Measurements from ENCODE around the gene KRT86. TPM values are rescaled to one million over a fixed set of nuclear protein-coding genes. Genes with fewer than 3 reads are reported as not detected.

KRT86 gene
- total RNA-seq, 2 donors from 2014 or later: 0.56 to 2.1 TPM

- no peak for ATAC-seq (replicated peaks)
- H3K27ac Mint-ChIP-seq: no peak overlapping the region
- no peaks in the 10 kb centered on the region for H3K9me3 Mint-ChIP-seq
- no peaks in the 10 kb centered on the region for H3K36me3 Mint-ChIP-seq (ENCODE audit: low read depth)
- no peaks in the 10 kb centered on the region for H3K4me1 Mint-ChIP-seq
- peaks cover 23% of the 10 kb centered on the region for H3K27me3 Mint-ChIP-seq
- no peak overlapping the region for H3K4me3 Mint-ChIP-seq
Observed at GRCh38 chr12:52264435-52264825, 10.0 kb upstream of the KRT86 start.

- Mint-ChIP-seq H3K9me3 (no peaks in the 10 kb centered on the region), H3K4me3 (no peak overlapping the region), H3K4me1 (no peaks in the 10 kb centered on the region), H3K27ac (no peak overlapping the region), H3K27me3 (peaks cover 15% of the 10 kb centered on the region), H3K36me3 (ENCODE audit: low read depth) (no peaks in the 10 kb centered on the region)
- ATAC-seq (replicated peaks): no peak
Observed at GRCh38 chr12:52266514-52266913, 7.9 kb upstream of the KRT86 start.

GRCh38 chr12:52267266-52267665, 7.2 kb upstream of the KRT86 start:
- no peak for ATAC-seq (replicated peaks)
- Mint-ChIP-seq H3K9me3 (no peaks in the 10 kb centered on the region), H3K4me1 (no peaks in the 10 kb centered on the region), H3K27ac (peak overlapping the region; percentile 23), H3K27me3 (peaks cover 14% of the 10 kb centered on the region), H3K36me3 (ENCODE audit: low read depth) (no peaks in the 10 kb centered on the region), H3K4me3 (no peak overlapping the region)

- Mint-ChIP-seq H3K4me1 (no peaks in the 10 kb centered on the region), H3K27ac (peak overlapping the region; percentile 23), H3K4me3 (no peak overlapping the region), H3K9me3 (no peaks in the 10 kb centered on the region), H3K36me3 (ENCODE audit: low read depth) (no peaks in the 10 kb centered on the region), H3K27me3 (peaks cover 14% of the 10 kb centered on the region)
- ATAC-seq (replicated peaks): no peak
Observed at GRCh38 chr12:52267699-52268098, 6.7 kb upstream of the KRT86 start.

GRCh38 chr12:52268212-52268611, 6.2 kb upstream of the KRT86 start:
- no peaks in the 10 kb centered on the region for H3K36me3 Mint-ChIP-seq (ENCODE audit: low read depth)
- H3K27ac Mint-ChIP-seq: no peak overlapping the region
- H3K9me3 Mint-ChIP-seq: no peaks in the 10 kb centered on the region
- H3K27me3 Mint-ChIP-seq: peaks cover 14% of the 10 kb centered on the region
- no peak for ATAC-seq (replicated peaks)
- H3K4me1 Mint-ChIP-seq: no peaks in the 10 kb centered on the region
- no peak overlapping the region for H3K4me3 Mint-ChIP-seq

- Mint-ChIP-seq H3K4me3 (no peak overlapping the region), H3K27me3 (peaks cover 15% of the 10 kb centered on the region), H3K9me3 (no peaks in the 10 kb centered on the region), H3K27ac (no peak overlapping the region), H3K4me1 (no peaks in the 10 kb centered on the region), H3K36me3 (ENCODE audit: low read depth) (no peaks in the 10 kb centered on the region)
- no peak for ATAC-seq (replicated peaks)
Observed at GRCh38 chr12:52270541-52271070, 3.8 kb upstream of the KRT86 start.

GRCh38 chr12:52271158-52271557, 3.3 kb upstream of the KRT86 start:
- H3K27me3 Mint-ChIP-seq: peaks cover 15% of the 10 kb centered on the region
- no peaks in the 10 kb centered on the region for H3K36me3 Mint-ChIP-seq (ENCODE audit: low read depth)
- no peak overlapping the region for H3K27ac Mint-ChIP-seq
- ATAC-seq (replicated peaks): no peak
- H3K4me3 Mint-ChIP-seq: no peak overlapping the region
- H3K9me3 Mint-ChIP-seq: no peaks in the 10 kb centered on the region
- H3K4me1 Mint-ChIP-seq: no peaks in the 10 kb centered on the region

- Mint-ChIP-seq H3K4me1 (no peaks in the 10 kb centered on the region), H3K36me3 (ENCODE audit: low read depth) (no peaks in the 10 kb centered on the region), H3K4me3 (no peak overlapping the region), H3K27ac (no peak overlapping the region), H3K9me3 (no peaks in the 10 kb centered on the region), H3K27me3 (peaks cover 21% of the 10 kb centered on the region)
- ATAC-seq (replicated peaks): no peak
Observed at GRCh38 chr12:52275686-52276085, 1.2 kb downstream of the KRT86 start.

- H3K4me3 Mint-ChIP-seq: no peak overlapping the region
- H3K36me3 Mint-ChIP-seq (ENCODE audit: low read depth): no peaks in the 10 kb centered on the region
- no peak for ATAC-seq (replicated peaks)
- H3K27ac Mint-ChIP-seq: no peak overlapping the region
- H3K9me3 Mint-ChIP-seq: no peaks in the 10 kb centered on the region
- peaks cover 17% of the 10 kb centered on the region for H3K27me3 Mint-ChIP-seq
- no peaks in the 10 kb centered on the region for H3K4me1 Mint-ChIP-seq
Observed at GRCh38 chr12:52277486-52278245, 3.2 kb downstream of the KRT86 start.

GRCh38 chr12:52278575-52279421, 4.4 kb downstream of the KRT86 start:
- ATAC-seq (replicated peaks): peak; percentile 97

GRCh38 chr12:52279422-52280318, 5.2 kb downstream of the KRT86 start:
- no peak for ATAC-seq (replicated peaks)
- Mint-ChIP-seq H3K36me3 (ENCODE audit: low read depth) (no peaks in the 10 kb centered on the region), H3K9me3 (no peaks in the 10 kb centered on the region), H3K4me3 (no peak overlapping the region), H3K27me3 (peaks cover 19% of the 10 kb centered on the region), H3K4me1 (no peaks in the 10 kb centered on the region), H3K27ac (no peak overlapping the region)

More at GRCh38 chr12:52278575-52279421, 4.4 kb downstream of the KRT86 start:
- peak overlapping the region; percentile 18 for H3K4me3 Mint-ChIP-seq
- no peak overlapping the region for H3K27ac Mint-ChIP-seq
- no peaks in the 10 kb centered on the region for H3K4me1 Mint-ChIP-seq
- no peaks in the 10 kb centered on the region for H3K9me3 Mint-ChIP-seq
- H3K27me3 Mint-ChIP-seq: peaks cover 19% of the 10 kb centered on the region
- no peaks in the 10 kb centered on the region for H3K36me3 Mint-ChIP-seq (ENCODE audit: low read depth)

GRCh38 chr12:52280319-52280795, 5.9 kb downstream of the KRT86 start:
- no peak for ATAC-seq (replicated peaks)
- H3K4me3 Mint-ChIP-seq: no peak overlapping the region
- no peak overlapping the region for H3K27ac Mint-ChIP-seq
- H3K36me3 Mint-ChIP-seq (ENCODE audit: low read depth): no peaks in the 10 kb centered on the region
- H3K9me3 Mint-ChIP-seq: no peaks in the 10 kb centered on the region
- peaks cover 15% of the 10 kb centered on the region for H3K27me3 Mint-ChIP-seq
- no peaks in the 10 kb centered on the region for H3K4me1 Mint-ChIP-seq

GRCh38 chr12:52280796-52281560, 6.5 kb downstream of the KRT86 start:
- H3K9me3 Mint-ChIP-seq: no peaks in the 10 kb centered on the region
- H3K4me1 Mint-ChIP-seq: no peaks in the 10 kb centered on the region
- no peaks in the 10 kb centered on the region for H3K36me3 Mint-ChIP-seq (ENCODE audit: low read depth)
- no peak overlapping the region for H3K27ac Mint-ChIP-seq
- ATAC-seq (replicated peaks): no peak
- peaks cover 18% of the 10 kb centered on the region for H3K27me3 Mint-ChIP-seq
- no peak overlapping the region for H3K4me3 Mint-ChIP-seq
